Activated CD4-positive, CD25-positive, alpha-beta regulatory T cell treated with anti-CD3 and anti-CD28 coated beads, Interleukin-2, amount 50 U/mL, for 16 hours (primary cell): ENCODE data around the gene AADACL4.
"Not testable (repeated sequence)": the region's sequence is repeated elsewhere in the genome, so short reads cannot be mapped to it uniquely, and the experiment has no call there.

Source experiments
- DNase-seq: peaks from one replicate; pipeline ENCODE4 v3.0.0-alpha.2; 2020; ENCODE audit warnings: low read depth, low spot score

Gene AADACL4

GRCh38 chr1:12629985-12630760, 13.7 kb upstream of the AADACL4 start:
- DNase-seq: no peak

GRCh38 chr1:12630946-12631530, 12.8 kb upstream of the AADACL4 start:
- DNase-seq: no peak

- no peak for DNase-seq
These were observed 12.3 kb upstream of the AADACL4 start for GRCh38 chr1:12631571-12631970.

- no peak for DNase-seq
These were observed 9.7 kb upstream of the AADACL4 start for GRCh38 chr1:12634156-12634555.

- no peak for DNase-seq
These were observed 9.1 kb upstream of the AADACL4 start for GRCh38 chr1:12634696-12635202.

- DNase-seq: no peak
These were observed 7.6 kb upstream of the AADACL4 start for GRCh38 chr1:12636098-12636950.

GRCh38 chr1:12637693-12638092, 6.2 kb upstream of the AADACL4 start:
- DNase-seq: no peak

GRCh38 chr1:12640237-12640957, 3.5 kb upstream of the AADACL4 start:
- DNase-seq: no peak

GRCh38 chr1:12640958-12641272, 3.0 kb upstream of the AADACL4 start:
- DNase-seq: no peak

- no peak for DNase-seq
These were observed 806 bp upstream of the AADACL4 start for GRCh38 chr1:12643079-12643478.

GRCh38 chr1:12644237-12644636, 352 bp downstream of the AADACL4 start:
- DNase-seq: no peak

- DNase-seq: no peak
These were observed 944 bp downstream of the AADACL4 start for GRCh38 chr1:12644829-12645228.

GRCh38 chr1:12645401-12645800, 1.5 kb downstream of the AADACL4 start:
- not testable (repeated sequence) for DNase-seq

- DNase-seq: no peak
These were observed 4.9 kb downstream of the AADACL4 start for GRCh38 chr1:12648741-12649140.

GRCh38 chr1:12649971-12650421, 6.1 kb downstream of the AADACL4 start:
- no peak for DNase-seq

GRCh38 chr1:12654004-12654567, 10.2 kb downstream of the AADACL4 start:
- no peak for DNase-seq

- no peak for DNase-seq
These were observed 10.8 kb downstream of the AADACL4 start for GRCh38 chr1:12654657-12655056.

- DNase-seq: no peak
These were observed 12.7 kb downstream of the AADACL4 start for GRCh38 chr1:12656575-12656974.

GRCh38 chr1:12657060-12657884, 13.4 kb downstream of the AADACL4 start:
- no peak for DNase-seq

GRCh38 chr1:12657885-12658512, 14.1 kb downstream of the AADACL4 start:
- DNase-seq: not testable (repeated sequence)
